Activated CD8-positive, alpha-beta memory T cell treated with anti-CD3 and anti-CD28 coated beads, Interleukin-2, amount 10 ng/mL, durations not matched to agents 7 days and 5 days (primary cell): Measurements from ENCODE around the gene EFNA5. TPM values are rescaled to one million over a fixed set of nuclear protein-coding genes. Genes with fewer than 3 reads are reported as not detected.
"Not testable (repeated sequence)": the region's sequence is repeated elsewhere in the genome, so short reads cannot be mapped to it uniquely, and the experiment has no call there.

Experiments used
- ATAC-seq: fragments of 150-1000 bp; cut with Tn5 transposase; one replicate; pipeline ENCODE4 v1.10.0; 2021; ENCODE audit warnings: moderate library complexity
- CTCF ChIA-PET: fragments of 350-600 bp; sonication (Branson Sonifier 250); formaldehyde crosslinking; loops from one replicate; lab custom pipeline; 2021; ENCODE audit warnings: antibody characterized with exemption; lab: Charles Lee
- DNase-seq: peaks from one replicate; pipeline ENCODE4 v3.0.0-alpha.2; 2020
- H3K27ac Mint-ChIP-seq: one replicate; pipeline ENCODE4 v1.8.0; 2021; ENCODE audit warnings: mild to moderate bottlenecking, mixed read lengths
- H3K27me3 Mint-ChIP-seq: one replicate; pipeline ENCODE4 v1.8.0; 2021; ENCODE audit warnings: mixed read lengths
- H3K36me3 Mint-ChIP-seq: one replicate; pipeline ENCODE4 v1.8.0; 2021; ENCODE audit warnings: mild to moderate bottlenecking, mixed read lengths
- H3K4me1 Mint-ChIP-seq: one replicate; pipeline ENCODE4 v1.8.0; 2021; ENCODE audit warnings: mixed read lengths
- H3K4me3 Mint-ChIP-seq: one replicate; pipeline ENCODE4 v1.8.0; 2021; ENCODE audit warnings: mild to moderate bottlenecking, moderate library complexity, mixed read lengths
- H3K9me3 Mint-ChIP-seq: one replicate; pipeline ENCODE4 v1.8.0; 2022; ENCODE audit warnings: low read depth, mixed read lengths
- total RNA-seq, 2 experiments: library from RNA; stranded (reverse); gene quantifications; one replicate each; pipeline ENCODE4 v1.2.3, GENCODE V29; 2021

Gene EFNA5
- total RNA-seq, 2 experiments from 2014 or later: not detected

- DNase-seq (no peak), ATAC-seq (no peak)
- Mint-ChIP-seq H3K4me1 (no peaks in the 10 kb centered on the region), H3K27me3 (peaks cover 23% of the 10 kb centered on the region), H3K27ac (no peak overlapping the region), H3K36me3 (no peaks in the 10 kb centered on the region), H3K9me3 (no peaks in the 10 kb centered on the region), H3K4me3 (no peak overlapping the region)
- CTCF ChIA-PET: no interaction called here
These were observed 212.4 kb downstream of the EFNA5 start for GRCh38 chr5:107458322-107458721.

- CTCF ChIA-PET: no interaction called here
- no peak for DNase-seq
- Mint-ChIP-seq H3K4me1 (no peaks in the 10 kb centered on the region), H3K36me3 (no peaks in the 10 kb centered on the region), H3K27ac (no peak overlapping the region), H3K9me3 (no peaks in the 10 kb centered on the region), H3K4me3 (no peak overlapping the region), H3K27me3 (peaks cover 23% of the 10 kb centered on the region)
- ATAC-seq: no peak
These were observed 212.9 kb downstream of the EFNA5 start for GRCh38 chr5:107457881-107458280.

- DNase-seq: no peak
- no peaks in the 10 kb centered on the region for H3K36me3 Mint-ChIP-seq
- CTCF ChIA-PET: no interaction called here
- H3K4me1 Mint-ChIP-seq: no peaks in the 10 kb centered on the region
- ATAC-seq: no peak
- H3K27me3 Mint-ChIP-seq: peaks cover 18% of the 10 kb centered on the region
- H3K4me3 Mint-ChIP-seq: no peak overlapping the region
- H3K9me3 Mint-ChIP-seq: no peaks in the 10 kb centered on the region
- no peak overlapping the region for H3K27ac Mint-ChIP-seq
These were observed 213.6 kb downstream of the EFNA5 start for GRCh38 chr5:107457138-107457537.

- Mint-ChIP-seq H3K9me3 (no peaks in the 10 kb centered on the region), H3K36me3 (no peaks in the 10 kb centered on the region), H3K4me1 (no peaks in the 10 kb centered on the region), H3K27ac (no peak overlapping the region), H3K27me3 (peaks cover 13% of the 10 kb centered on the region), H3K4me3 (no peak overlapping the region)
- ATAC-seq (no peak), DNase-seq (no peak)
- CTCF ChIA-PET: no interaction called here
These were observed 214.4 kb downstream of the EFNA5 start for GRCh38 chr5:107456281-107456715.

- Mint-ChIP-seq H3K27me3 (peaks cover 6% of the 10 kb centered on the region), H3K9me3 (no peaks in the 10 kb centered on the region), H3K36me3 (no peaks in the 10 kb centered on the region), H3K4me3 (no peak overlapping the region), H3K27ac (no peak overlapping the region), H3K4me1 (no peaks in the 10 kb centered on the region)
- DNase-seq (no peak), ATAC-seq (no peak)
- CTCF ChIA-PET: interaction anchor here (1.2 kb wide), 1 partner anchor 17 kb away, joined by 3 read pairs; no protein-coding TSS in a partner anchor
These were observed 215.6 kb downstream of the EFNA5 start for GRCh38 chr5:107455111-107455544.

- DNase-seq, H3K36me3 Mint-ChIP-seq, H3K27ac Mint-ChIP-seq, CTCF ChIA-PET, H3K27me3 Mint-ChIP-seq, H3K9me3 Mint-ChIP-seq, H3K4me3 Mint-ChIP-seq, H3K4me1 Mint-ChIP-seq, ATAC-seq: not testable (repeated sequence)
These were observed 218.9 kb downstream of the EFNA5 start for GRCh38 chr5:107451827-107452226.

- Mint-ChIP-seq H3K27me3 (peaks cover 2% of the 10 kb centered on the region), H3K9me3 (no peaks in the 10 kb centered on the region), H3K4me3 (no peak overlapping the region), H3K36me3 (no peaks in the 10 kb centered on the region), H3K4me1 (no peaks in the 10 kb centered on the region), H3K27ac (no peak overlapping the region)
- DNase-seq: no peak
- no peak for ATAC-seq
- CTCF ChIA-PET: interaction anchor here (0.7 kb wide), 1 partner anchor 11 kb away, joined by 3 read pairs; no protein-coding TSS in a partner anchor
These were observed 219.7 kb downstream of the EFNA5 start for GRCh38 chr5:107451028-107451427.

GRCh38 chr5:107450531-107450930 is 220.2 kb downstream of the EFNA5 start:
- Mint-ChIP-seq H3K27ac (no peak overlapping the region), H3K27me3 (peaks cover 2% of the 10 kb centered on the region), H3K36me3 (no peaks in the 10 kb centered on the region), H3K9me3 (no peaks in the 10 kb centered on the region), H3K4me1 (no peaks in the 10 kb centered on the region), H3K4me3 (no peak overlapping the region)
- CTCF ChIA-PET: no interaction called here
- ATAC-seq: no peak
- DNase-seq: no peak

- ATAC-seq (no peak), DNase-seq (no peak)
- CTCF ChIA-PET: no interaction called here
- no peaks in the 10 kb centered on the region for H3K9me3 Mint-ChIP-seq
- no peak overlapping the region for H3K27ac Mint-ChIP-seq
- no peaks in the 10 kb centered on the region for H3K36me3 Mint-ChIP-seq
- no peaks in the 10 kb centered on the region for H3K4me1 Mint-ChIP-seq
- H3K27me3 Mint-ChIP-seq: peaks cover 2% of the 10 kb centered on the region
- H3K4me3 Mint-ChIP-seq: no peak overlapping the region
These were observed 221.4 kb downstream of the EFNA5 start for GRCh38 chr5:107449369-107449768.

- Mint-ChIP-seq H3K36me3 (no peaks in the 10 kb centered on the region), H3K9me3 (no peaks in the 10 kb centered on the region), H3K4me3 (no peak overlapping the region), H3K27me3 (peaks cover 7% of the 10 kb centered on the region), H3K27ac (no peak overlapping the region), H3K4me1 (no peaks in the 10 kb centered on the region)
- DNase-seq: no peak
- ATAC-seq: no peak
- CTCF ChIA-PET: no interaction called here
These were observed 223.2 kb downstream of the EFNA5 start for GRCh38 chr5:107447587-107447986.

GRCh38 chr5:107446972-107447371 is 223.8 kb downstream of the EFNA5 start:
- no peak overlapping the region for H3K27ac Mint-ChIP-seq
- H3K27me3 Mint-ChIP-seq: peaks cover 7% of the 10 kb centered on the region
- ATAC-seq: no peak
- H3K9me3 Mint-ChIP-seq: no peaks in the 10 kb centered on the region
- H3K36me3 Mint-ChIP-seq: no peaks in the 10 kb centered on the region
- no peak for DNase-seq
- no peak overlapping the region for H3K4me3 Mint-ChIP-seq
- CTCF ChIA-PET: no interaction called here
- no peaks in the 10 kb centered on the region for H3K4me1 Mint-ChIP-seq

- no peaks in the 10 kb centered on the region for H3K9me3 Mint-ChIP-seq
- peaks cover 15% of the 10 kb centered on the region for H3K27me3 Mint-ChIP-seq
- H3K4me1 Mint-ChIP-seq: no peaks in the 10 kb centered on the region
These were observed 226.4 kb downstream of the EFNA5 start for GRCh38 chr5:107444300-107444699.

GRCh38 chr5:107443897-107444296 is 226.8 kb downstream of the EFNA5 start:
- Mint-ChIP-seq H3K27me3 (peaks cover 15% of the 10 kb centered on the region), H3K36me3 (no peaks in the 10 kb centered on the region), H3K27ac (no peak overlapping the region), H3K4me1 (no peaks in the 10 kb centered on the region), H3K9me3 (no peaks in the 10 kb centered on the region), H3K4me3 (no peak overlapping the region)
- DNase-seq: no peak
- CTCF ChIA-PET: no interaction called here
- no peak for ATAC-seq

More at GRCh38 chr5:107444300-107444699, 226.4 kb downstream of the EFNA5 start:
- H3K4me3 Mint-ChIP-seq: no peak overlapping the region
- H3K36me3 Mint-ChIP-seq: no peaks in the 10 kb centered on the region
- H3K27ac Mint-ChIP-seq: no peak overlapping the region
- DNase-seq: no peak
- CTCF ChIA-PET: no interaction called here
- no peak for ATAC-seq

GRCh38 chr5:107442452-107442851 is 228.3 kb downstream of the EFNA5 start:
- Mint-ChIP-seq H3K4me3 (no peak overlapping the region), H3K27me3 (peaks cover 15% of the 10 kb centered on the region), H3K36me3 (no peaks in the 10 kb centered on the region), H3K4me1 (no peaks in the 10 kb centered on the region), H3K27ac (no peak overlapping the region), H3K9me3 (no peaks in the 10 kb centered on the region)
- DNase-seq: no peak
- no peak for ATAC-seq
- CTCF ChIA-PET: interaction anchor here (0.7 to 1.4 kb wide), 2 partner anchors 14 to 21 kb away, joined by 3 to 5 read pairs; no protein-coding TSS in a partner anchor

GRCh38 chr5:107439832-107440231 is 230.9 kb downstream of the EFNA5 start:
- Mint-ChIP-seq H3K4me3 (no peak overlapping the region), H3K27me3 (peaks cover 15% of the 10 kb centered on the region), H3K36me3 (no peaks in the 10 kb centered on the region), H3K4me1 (no peaks in the 10 kb centered on the region), H3K9me3 (no peaks in the 10 kb centered on the region), H3K27ac (no peak overlapping the region)
- ATAC-seq (no peak), DNase-seq (no peak)
- CTCF ChIA-PET: no interaction called here
